Lower leg skin (tissue), 4 donors: ENCODE results near the gene XYLB. TPM values are rescaled to one million over a fixed set of nuclear protein-coding genes. Genes with fewer than 3 reads are reported as not detected.

Experiments
- DNase-seq, 2 donors: peaks; one replicate each; pipeline ENCODE4 v3.0.0-alpha.2; 2019; ENCODE audit warnings: low spot score in 2 of 2
- H3K4me3 ChIP-seq: fragments of 200-600 bp; sonication (generic); 2 replicates; pipeline ENCODE4 v1.5.1; 2017; ENCODE audit warnings: mild to moderate bottlenecking, low read depth; ENCODE audit not compliant: poor library complexity, severe bottlenecking
- POLR2A ChIP-seq, 2 donors: fragments of 450-650 bp; IDR thresholded peaks; one replicate each; pipeline ENCODE4 v1.6.1; 2016 to 2017; ENCODE audit warnings: antibody characterized with exemption in 2 of 2, mild to moderate bottlenecking in 1 of 2, moderate library complexity in 1 of 2
- WGBS, 2 donors: methylation state at CpG; one replicate each; pipeline ENCODE4 v1.1.5; 2018; 5-methylcytosine and 5-hydroxymethylcytosine counted together
- intact Hi-C: fragments of 100-400 bp; cut with DNase I; formaldehyde crosslinking; loops from one replicate; pipeline ENCODE4 v1.15.0; 2023; ENCODE audit warnings: low total_unique reads
- total RNA-seq, 4 donors: library from RNA; depleted of rRNA; stranded (reverse); fragments of >200 nt; gene quantifications; one replicate each; pipeline ENCODE4 v1.1.0, GENCODE V29; 2016
- TF ChIP-seq, protein P1 (sequence below), 3 donors: fragments of 450-650 bp; IDR thresholded peaks; one replicate each; pipeline ENCODE4 v1.5.1; 2016; ENCODE audit warnings: antibody characterized with exemption in 3 of 3, mild to moderate bottlenecking in 3 of 3, moderate library complexity in 2 of 3

XYLB gene
- total RNA-seq, 4 donors from 2014 or later, result 1.1 to 2.6 (median 2.1) TPM

DNA sequence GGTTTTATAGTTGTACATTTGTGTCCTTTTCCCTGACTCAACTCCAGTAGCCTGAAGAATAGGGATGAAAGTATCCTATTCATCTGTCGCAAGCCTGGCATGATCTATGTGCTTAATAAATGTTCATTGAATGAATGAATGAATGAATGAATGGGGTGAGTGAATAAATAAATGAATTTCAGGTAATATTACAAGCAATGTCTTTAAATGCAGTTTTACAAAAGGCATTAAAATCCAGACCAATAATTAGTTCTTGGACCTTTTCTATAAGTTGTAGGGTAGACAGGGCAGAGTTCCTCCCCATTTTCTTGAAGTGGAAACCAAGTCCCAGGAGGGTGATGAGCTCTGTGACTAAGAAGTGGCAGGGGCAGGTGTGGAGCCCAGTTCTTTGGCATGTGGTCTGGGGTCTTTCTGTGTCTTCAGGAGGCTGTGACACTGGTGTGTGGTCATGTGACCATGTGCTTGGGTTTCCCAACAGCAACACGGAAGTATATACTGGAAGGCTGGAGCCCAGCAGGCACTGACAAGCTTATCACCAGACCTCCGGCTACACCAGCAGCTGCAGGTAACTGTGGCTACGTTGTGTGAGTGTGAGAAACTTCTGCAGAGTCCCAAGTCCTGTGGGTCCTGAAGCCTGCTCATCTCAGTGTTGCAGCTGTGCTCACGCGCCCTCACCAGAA lies 18.3 kb downstream of the XYLB start:
- 95 to 98% methylated on average over 6 of the region's 6 CpGs for WGBS, 2 donors
- TF ChIP-seq, protein P1, sequence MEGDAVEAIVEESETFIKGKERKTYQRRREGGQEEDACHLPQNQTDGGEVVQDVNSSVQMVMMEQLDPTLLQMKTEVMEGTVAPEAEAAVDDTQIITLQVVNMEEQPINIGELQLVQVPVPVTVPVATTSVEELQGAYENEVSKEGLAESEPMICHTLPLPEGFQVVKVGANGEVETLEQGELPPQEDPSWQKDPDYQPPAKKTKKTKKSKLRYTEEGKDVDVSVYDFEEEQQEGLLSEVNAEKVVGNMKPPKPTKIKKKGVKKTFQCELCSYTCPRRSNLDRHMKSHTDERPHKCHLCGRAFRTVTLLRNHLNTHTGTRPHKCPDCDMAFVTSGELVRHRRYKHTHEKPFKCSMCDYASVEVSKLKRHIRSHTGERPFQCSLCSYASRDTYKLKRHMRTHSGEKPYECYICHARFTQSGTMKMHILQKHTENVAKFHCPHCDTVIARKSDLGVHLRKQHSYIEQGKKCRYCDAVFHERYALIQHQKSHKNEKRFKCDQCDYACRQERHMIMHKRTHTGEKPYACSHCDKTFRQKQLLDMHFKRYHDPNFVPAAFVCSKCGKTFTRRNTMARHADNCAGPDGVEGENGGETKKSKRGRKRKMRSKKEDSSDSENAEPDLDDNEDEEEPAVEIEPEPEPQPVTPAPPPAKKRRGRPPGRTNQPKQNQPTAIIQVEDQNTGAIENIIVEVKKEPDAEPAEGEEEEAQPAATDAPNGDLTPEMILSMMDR (IDR thresholded peaks at IDR 0.05), result no peak
- no peak for TF ChIP-seq POLR2A (IDR thresholded peaks at IDR 0.05)
- no peak overlapping the region for H3K4me3 ChIP-seq
- DNase-seq, result no peak
- intact Hi-C loops, result no loop called here

GRCh38 chr3:38365469-38366062 lies 19.0 kb downstream of the XYLB start:
- intact Hi-C loops, result no loop called here
- WGBS, 2 donors, result 92 to 96% methylated on average over 9 to 13 of the region's 13 CpGs
- no peak for TF ChIP-seq POLR2A (IDR thresholded peaks at IDR 0.05)
- TF ChIP-seq, protein P1 (IDR thresholded peaks at IDR 0.05), result no peak
- DNase-seq, result peak in 1 of 2 donors; percentile 75
- no peak overlapping the region for H3K4me3 ChIP-seq

DNA sequence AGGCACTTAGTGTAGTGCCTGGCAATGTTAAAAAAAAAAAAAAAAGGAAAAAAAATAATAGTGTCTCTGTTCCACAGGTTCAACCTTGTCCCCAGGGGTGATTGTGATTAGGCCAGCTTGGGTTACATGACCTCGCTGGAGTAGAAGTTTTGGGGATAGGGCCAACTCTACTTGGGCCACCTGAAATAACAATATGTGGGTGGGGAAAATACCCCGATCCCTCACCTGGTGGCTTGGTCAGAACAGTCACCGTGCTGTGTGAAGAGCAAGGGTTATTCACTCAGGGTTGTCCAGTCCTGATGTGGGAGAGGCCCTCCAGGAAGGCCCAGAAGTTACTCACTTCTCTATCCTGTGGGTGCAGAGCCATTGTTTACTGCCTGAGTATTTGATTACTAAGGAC lies 19.5 kb downstream of the XYLB start:
- WGBS, 2 donors, result 95 to 97% methylated on average over 3 of the region's 3 CpGs
- no peak overlapping the region for H3K4me3 ChIP-seq
- peak in 1 of 2 donors; percentile 21 for DNase-seq
- TF ChIP-seq, protein P1 (IDR thresholded peaks at IDR 0.05), result no peak
- no peak for TF ChIP-seq POLR2A (IDR thresholded peaks at IDR 0.05)
- intact Hi-C loops, result no loop called here

DNA sequence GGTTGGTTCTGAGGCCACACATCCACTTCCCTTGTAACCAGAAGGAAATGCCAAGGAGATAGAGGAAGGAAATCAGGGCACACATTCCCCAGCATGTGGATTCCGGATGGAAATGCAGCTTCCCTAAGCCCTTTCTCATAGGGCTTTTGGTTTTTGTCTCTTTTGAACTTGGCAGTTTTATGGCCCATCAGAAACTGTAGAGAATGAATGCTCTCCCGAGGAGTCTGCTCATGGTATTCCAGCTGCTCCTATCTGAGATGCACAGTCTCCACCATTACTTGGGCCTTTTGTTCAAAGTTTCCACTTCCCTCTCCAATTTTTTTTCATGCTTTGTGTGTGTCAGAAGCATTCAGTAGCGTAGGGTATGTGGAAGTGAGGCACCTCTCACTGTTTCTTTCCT lies 21.2 kb downstream of the XYLB start:
- intact Hi-C loops, result no loop called here

DNA sequence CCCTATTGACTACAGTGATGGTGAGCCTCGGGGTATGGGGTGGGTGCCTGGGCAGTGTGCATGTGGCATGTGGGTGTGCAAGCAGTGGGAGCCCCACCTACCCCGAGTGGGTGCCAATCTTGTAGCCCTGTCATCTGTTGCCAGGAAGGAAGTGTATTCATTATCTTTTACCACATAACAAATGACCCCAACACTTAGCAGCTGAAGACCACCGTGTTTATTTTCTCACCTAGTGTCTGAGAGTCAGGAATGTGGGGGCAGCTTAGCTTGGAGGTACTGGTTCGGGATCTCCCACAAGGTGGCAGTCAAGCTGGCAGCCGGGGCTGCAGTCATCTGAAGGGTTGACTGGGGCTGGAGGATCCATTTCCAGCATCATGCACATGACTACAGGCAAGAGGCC lies 21.7 kb downstream of the XYLB start:
- no peak overlapping the region for H3K4me3 ChIP-seq
- intact Hi-C loops, result no loop called here
- no peak for TF ChIP-seq POLR2A (IDR thresholded peaks at IDR 0.05)
- TF ChIP-seq, protein P1 (IDR thresholded peaks at IDR 0.05), result no peak
- 82 to 85% methylated on average over 5 of the region's 5 CpGs for WGBS, 2 donors
- peak in 1 of 2 donors; percentile 58 for DNase-seq

More for the DNA sequence above, 21.2 kb downstream of the XYLB start:
- DNase-seq, result peak in 1 of 2 donors; percentile 52
- no peak overlapping the region for H3K4me3 ChIP-seq
- WGBS, 2 donors, result 75 to 80% methylated on average over 3 of the region's 3 CpGs
- TF ChIP-seq, protein P1 (IDR thresholded peaks at IDR 0.05), result no peak
